GM13977 (cell line): ENCODE measurements around the gene WDFY4.

ENCODE experiments used
- DNase-seq: peaks from one replicate; pipeline ENCODE4 v3.0.0; 2012; ENCODE audit warnings: low spot score
- in situ Hi-C: fragments of 300-500 bp; cut with MboI; formaldehyde crosslinking; loops from one replicate; pipeline ENCODE4 v1.12.0; 2022; ENCODE audit warnings: low sequenced_read_pairs, low pct_unique_long_range_greater_than_20kb, mixed read lengths, inconsistent platforms; ENCODE audit not compliant: unreplicated experiment
- TF ChIP-seq, protein P1 (sequence below): IDR thresholded peaks from 2 replicates; pipeline ENCODE4 v1.5.1; 2012; ENCODE audit warnings: mild to moderate bottlenecking, control low read depth; ENCODE audit not compliant: insufficient read depth; ENCODE audit errors: extremely low read depth, missing control alignments

The WDFY4 gene

DNA sequence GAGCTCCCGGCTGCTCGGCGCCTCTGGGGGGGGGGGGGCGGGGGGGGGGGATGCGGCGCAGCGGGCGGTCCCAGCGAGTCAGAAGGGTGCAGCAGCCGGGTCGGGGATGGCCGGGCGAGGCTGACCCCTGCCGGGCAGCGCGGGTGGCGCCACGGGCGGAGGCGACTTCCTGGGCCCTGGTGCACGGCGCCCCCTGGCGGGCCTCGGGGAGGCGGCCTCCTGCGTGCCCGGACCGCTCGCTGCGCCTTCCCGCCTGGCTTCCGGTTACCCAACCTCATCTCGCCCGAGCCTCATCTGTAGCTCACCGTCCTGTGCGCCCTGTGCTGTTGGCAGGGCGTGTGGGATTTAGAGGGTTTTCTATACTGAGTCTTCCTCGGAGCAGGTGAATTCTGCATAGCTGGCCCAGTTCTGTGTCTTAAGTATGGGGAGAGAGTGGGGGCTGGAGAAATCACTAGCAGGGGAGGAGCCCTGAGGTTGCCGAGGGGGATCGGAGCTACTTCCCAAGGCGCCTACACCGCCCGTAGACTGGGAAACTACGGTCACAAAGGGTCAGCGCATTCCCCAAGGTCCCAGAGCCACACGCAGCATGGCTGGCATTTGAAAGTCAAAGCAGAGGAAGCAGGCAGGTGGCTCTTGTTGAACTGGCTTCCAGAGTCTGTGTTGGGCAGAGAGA, 28.3 kb upstream of the WDFY4 start:
- in situ Hi-C loops: loop anchor here (5.0 to 25.0 kb wide), 2 partner anchors 104 to 531 kb away; partner anchors contain the start of gene TMEM273
- peak; percentile 93 for DNase-seq
- TF ChIP-seq, protein P1, sequence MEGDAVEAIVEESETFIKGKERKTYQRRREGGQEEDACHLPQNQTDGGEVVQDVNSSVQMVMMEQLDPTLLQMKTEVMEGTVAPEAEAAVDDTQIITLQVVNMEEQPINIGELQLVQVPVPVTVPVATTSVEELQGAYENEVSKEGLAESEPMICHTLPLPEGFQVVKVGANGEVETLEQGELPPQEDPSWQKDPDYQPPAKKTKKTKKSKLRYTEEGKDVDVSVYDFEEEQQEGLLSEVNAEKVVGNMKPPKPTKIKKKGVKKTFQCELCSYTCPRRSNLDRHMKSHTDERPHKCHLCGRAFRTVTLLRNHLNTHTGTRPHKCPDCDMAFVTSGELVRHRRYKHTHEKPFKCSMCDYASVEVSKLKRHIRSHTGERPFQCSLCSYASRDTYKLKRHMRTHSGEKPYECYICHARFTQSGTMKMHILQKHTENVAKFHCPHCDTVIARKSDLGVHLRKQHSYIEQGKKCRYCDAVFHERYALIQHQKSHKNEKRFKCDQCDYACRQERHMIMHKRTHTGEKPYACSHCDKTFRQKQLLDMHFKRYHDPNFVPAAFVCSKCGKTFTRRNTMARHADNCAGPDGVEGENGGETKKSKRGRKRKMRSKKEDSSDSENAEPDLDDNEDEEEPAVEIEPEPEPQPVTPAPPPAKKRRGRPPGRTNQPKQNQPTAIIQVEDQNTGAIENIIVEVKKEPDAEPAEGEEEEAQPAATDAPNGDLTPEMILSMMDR: peak; percentile 100

DNA sequence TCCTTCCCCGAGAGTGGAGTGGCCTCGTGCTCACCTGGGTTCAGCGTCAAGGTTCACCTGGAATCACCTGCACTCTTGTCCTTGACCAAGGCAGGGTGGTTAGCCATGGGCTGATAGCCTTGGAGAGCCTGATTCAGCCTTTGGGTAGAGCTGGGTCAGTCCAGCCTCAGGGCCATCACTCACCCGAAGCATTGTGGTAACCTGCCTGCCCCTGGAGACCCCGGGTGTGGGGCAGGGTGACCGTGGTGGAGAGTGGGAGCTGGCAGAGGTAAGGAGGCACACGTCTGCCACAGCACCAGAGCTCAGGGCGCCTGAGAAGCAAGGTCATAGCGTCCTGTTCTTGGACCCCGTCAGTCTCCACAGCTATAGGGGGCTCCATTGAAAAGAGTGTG, 27.8 kb upstream of the WDFY4 start:
- DNase-seq: no peak
- TF ChIP-seq, protein P1: no peak
- in situ Hi-C loops: loop anchor here (5.0 to 25.0 kb wide), 2 partner anchors 105 to 530 kb away; partner anchors contain the start of gene TMEM273

DNA sequence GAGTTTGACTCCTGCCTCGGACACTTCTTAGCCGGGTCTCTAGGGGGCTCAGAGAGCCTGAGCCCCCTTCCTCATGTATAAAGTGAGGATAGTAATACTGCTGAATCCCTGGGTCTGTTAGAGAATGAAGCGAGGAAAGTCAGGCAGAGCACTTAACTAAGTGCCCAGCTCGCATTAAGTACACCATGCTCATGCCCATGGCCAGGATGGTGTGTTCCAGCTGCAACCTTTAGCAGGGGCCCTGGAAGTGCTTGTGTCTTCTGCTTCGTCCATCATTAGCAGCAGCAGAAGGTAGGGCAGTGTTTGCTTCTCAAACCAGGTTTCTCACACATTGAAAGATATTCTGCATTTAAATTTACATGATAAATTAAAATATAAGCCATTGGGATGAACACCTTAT, 27.3 kb upstream of the WDFY4 start:
- no peak for DNase-seq
- in situ Hi-C loops: loop anchor here (5.0 to 25.0 kb wide), 2 partner anchors 105 to 530 kb away; partner anchors contain the start of gene TMEM273
- TF ChIP-seq, protein P1: no peak

DNA sequence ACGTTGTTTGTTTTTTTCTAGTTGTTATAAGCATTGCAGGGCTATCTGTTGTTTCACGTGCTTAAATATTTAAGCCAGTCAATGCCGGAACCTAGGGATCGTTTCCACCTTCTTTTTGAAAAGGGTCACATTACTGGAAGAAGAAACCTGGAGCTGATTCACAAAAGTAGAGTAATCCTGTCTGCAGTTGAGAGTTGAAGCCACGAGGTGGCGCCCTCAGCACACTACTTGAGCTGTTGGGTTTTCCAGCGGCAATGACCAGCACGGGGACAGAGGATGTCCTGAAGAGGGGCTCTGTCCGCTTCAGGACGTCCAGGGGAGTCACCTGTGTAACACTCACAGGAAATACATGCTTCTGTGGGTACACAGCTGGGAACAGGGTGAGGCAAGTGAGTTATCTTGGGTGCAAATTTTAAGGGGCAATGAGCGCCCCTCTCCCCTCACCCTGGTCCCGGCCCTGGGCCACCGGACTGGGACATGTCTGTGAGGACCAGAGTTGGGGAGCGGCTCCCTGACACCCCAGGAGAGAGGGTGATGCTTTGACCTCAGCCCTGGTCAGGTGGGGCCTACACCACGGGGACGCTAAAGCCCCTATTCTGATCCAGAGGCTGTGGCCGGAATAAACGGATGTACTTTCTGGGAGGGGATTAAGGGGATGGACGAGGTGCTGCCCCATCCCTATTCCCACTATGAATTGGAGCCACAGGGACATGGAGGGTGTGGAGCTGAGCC, 26.3 kb upstream of the WDFY4 start:
- DNase-seq: peak; percentile 65
- in situ Hi-C loops: loop anchor here (5.0 to 25.0 kb wide), 2 partner anchors 106 to 529 kb away; partner anchors contain the start of gene TMEM273
- TF ChIP-seq, protein P1: peak; percentile 88

DNA sequence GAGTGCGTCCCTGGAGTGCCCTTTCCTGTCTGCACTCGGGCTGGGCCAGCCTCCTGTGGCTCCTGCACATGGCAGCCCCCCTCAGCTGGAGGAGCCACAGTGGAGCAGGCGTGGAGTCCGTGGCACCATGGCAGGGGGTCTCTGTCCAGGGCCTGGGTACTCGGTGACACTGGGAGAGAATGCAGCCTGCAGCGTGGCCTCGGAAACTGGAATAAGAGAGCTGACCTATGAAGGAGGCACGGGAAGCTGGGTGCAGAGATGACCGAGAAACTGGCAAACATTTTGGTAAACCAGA, 25.8 kb upstream of the WDFY4 start:
- TF ChIP-seq, protein P1: no peak
- no peak for DNase-seq
- in situ Hi-C loops: loop anchor here (5.0 to 25.0 kb wide), 2 partner anchors 107 to 528 kb away; partner anchors contain the start of gene TMEM273

DNA sequence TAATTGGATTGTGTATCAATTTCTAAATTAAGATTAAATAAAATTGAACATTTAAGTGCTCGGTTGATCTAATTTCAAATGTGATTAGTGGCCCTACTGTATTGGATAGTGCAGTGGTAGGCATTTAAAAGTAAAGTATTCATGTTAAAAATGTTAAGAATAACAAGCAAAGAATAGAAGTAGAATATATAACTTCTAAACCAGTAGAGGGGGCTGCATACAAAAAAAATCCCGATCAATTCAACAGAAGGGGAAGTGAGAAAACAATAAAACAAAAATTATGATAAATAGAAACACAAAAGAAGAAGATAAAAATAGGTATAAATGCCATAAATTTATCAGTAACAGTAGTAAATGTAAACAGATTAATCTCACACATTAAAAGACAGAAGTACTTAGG, 24.9 kb upstream of the WDFY4 start:
- TF ChIP-seq, protein P1: peak; percentile 45
- no peak for DNase-seq
- in situ Hi-C loops: loop anchor here (5.0 to 25.0 kb wide), 2 partner anchors 107 to 528 kb away; partner anchors contain the start of gene TMEM273
